D721Med (cell line): ENCODE results near the gene ANKRD44.

Source experiments
- DNase-seq: peaks from one replicate; pipeline ENCODE4 v3.0.0; 2011; ENCODE audit warnings: low spot score; ENCODE audit not compliant: insufficient read length
- FAIRE-seq: peaks from 2 replicates; lab custom pipeline; 2011; peaks lifted over from hg19 to GRCh38; lab: Jason Lieb, UNC
- CTCF ChIP-seq: IDR thresholded peaks from 2 replicates; pipeline ENCODE4 v1.5.1; 2012; ENCODE audit warnings: mild to moderate bottlenecking, control low read depth; ENCODE audit not compliant: insufficient read depth; ENCODE audit errors: missing control alignments

Gene ANKRD44

GRCh38 chr2:197109326-197109725, 201.3 kb downstream of the ANKRD44 start:
- FAIRE-seq = no peak
- DNase-seq = no peak
- no peak for TF ChIP-seq CTCF

- FAIRE-seq (no peak), DNase-seq (no peak)
- TF ChIP-seq CTCF = no peak
Observed at GRCh38 chr2:197108758-197109157, 201.8 kb downstream of the ANKRD44 start.

GRCh38 chr2:197107291-197108269, 203.0 kb downstream of the ANKRD44 start:
- TF ChIP-seq CTCF = no peak
- no peak for DNase-seq
- no peak for FAIRE-seq

GRCh38 chr2:197103363-197103762, 207.2 kb downstream of the ANKRD44 start:
- no peak for FAIRE-seq
- TF ChIP-seq CTCF = no peak

GRCh38 chr2:197102231-197102630, 208.3 kb downstream of the ANKRD44 start:
- DNase-seq = no peak
- TF ChIP-seq CTCF = no peak
- no peak for FAIRE-seq

More at GRCh38 chr2:197103363-197103762, 207.2 kb downstream of the ANKRD44 start:
- DNase-seq = no peak

- DNase-seq = no peak
- no peak for FAIRE-seq
- TF ChIP-seq CTCF = no peak
Observed at GRCh38 chr2:197101519-197101918, 209.1 kb downstream of the ANKRD44 start.
